ENCODE measurements around the gene GPR61. TPM values are rescaled to one million over a fixed set of nuclear protein-coding genes. Genes with fewer than 3 reads are reported as not detected.

The GPR61 gene
- total RNA-seq, 1 donor from 2014 or later, result 0.76 TPM

- no peak for DNase-seq
- no peak for TF ChIP-seq CTCF (IDR thresholded peaks at IDR 0.05; ENCODE audit: partially characterized antibody, unreplicated experiment)
- peak overlapping the region; percentile 87 for H3K4me3 Mint-ChIP-seq (ENCODE audit: unreplicated experiment)
- peaks cover 12% of the 10 kb centered on the region for H3K9me3 Mint-ChIP-seq (ENCODE audit: unreplicated experiment)
- peaks cover 7% of the 10 kb centered on the region for H3K4me1 Mint-ChIP-seq (ENCODE audit: low read depth, unreplicated experiment)
- peaks cover 11% of the 10 kb centered on the region for H3K36me3 Mint-ChIP-seq (ENCODE audit: unreplicated experiment)
- peak overlapping the region; percentile 48 for H3K27ac Mint-ChIP-seq (ENCODE audit: unreplicated experiment)
- H3K27me3 Mint-ChIP-seq (ENCODE audit: unreplicated experiment), result peaks cover 24% of the 10 kb centered on the region
Observed at GRCh38 chr1:109508001-109508872, 31.4 kb upstream of the GPR61 start.

- H3K9me3 Mint-ChIP-seq (ENCODE audit: unreplicated experiment), result peaks cover 12% of the 10 kb centered on the region
- peaks cover 11% of the 10 kb centered on the region for H3K36me3 Mint-ChIP-seq (ENCODE audit: unreplicated experiment)
- peaks cover 7% of the 10 kb centered on the region for H3K4me1 Mint-ChIP-seq (ENCODE audit: low read depth, unreplicated experiment)
- H3K4me3 Mint-ChIP-seq (ENCODE audit: unreplicated experiment), result peak overlapping the region; percentile 87
- H3K27ac Mint-ChIP-seq (ENCODE audit: unreplicated experiment), result peak overlapping the region; percentile 64
- no peak for TF ChIP-seq CTCF (IDR thresholded peaks at IDR 0.05; ENCODE audit: partially characterized antibody, unreplicated experiment)
- DNase-seq, result no peak
- peaks cover 25% of the 10 kb centered on the region for H3K27me3 Mint-ChIP-seq (ENCODE audit: unreplicated experiment)
Observed at GRCh38 chr1:109508873-109509175, 30.8 kb upstream of the GPR61 start.

GRCh38 chr1:109509176-109510134 is 30.2 kb upstream of the GPR61 start, which contains the start of gene AMIGO1:
Gene AMIGO1 (minus strand): TSS chr1:109509727. CDS start chr1:109508912, 815 bp downstream.
- peaks cover 5% of the 10 kb centered on the region for H3K4me1 Mint-ChIP-seq (ENCODE audit: low read depth, unreplicated experiment)
- peak; percentile 62 for DNase-seq
- H3K36me3 Mint-ChIP-seq (ENCODE audit: unreplicated experiment), result peaks cover 11% of the 10 kb centered on the region
- H3K4me3 Mint-ChIP-seq (ENCODE audit: unreplicated experiment), result peak within 1 kb of the TSS; percentile 96
- H3K27ac Mint-ChIP-seq (ENCODE audit: unreplicated experiment), result peak within 1 kb of the TSS; percentile 64
- peaks cover 12% of the 10 kb centered on the region for H3K9me3 Mint-ChIP-seq (ENCODE audit: unreplicated experiment)
- peaks cover 25% of the 10 kb centered on the region for H3K27me3 Mint-ChIP-seq (ENCODE audit: unreplicated experiment)
- TF ChIP-seq CTCF (IDR thresholded peaks at IDR 0.05; ENCODE audit: partially characterized antibody, unreplicated experiment), result no peak

- no peak for DNase-seq
- peaks cover 6% of the 10 kb centered on the region for H3K9me3 Mint-ChIP-seq (ENCODE audit: unreplicated experiment)
- peaks cover 14% of the 10 kb centered on the region for H3K4me1 Mint-ChIP-seq (ENCODE audit: low read depth, unreplicated experiment)
- peaks cover 6% of the 10 kb centered on the region for H3K36me3 Mint-ChIP-seq (ENCODE audit: unreplicated experiment)
- H3K27me3 Mint-ChIP-seq (ENCODE audit: unreplicated experiment), result peaks cover 22% of the 10 kb centered on the region
- TF ChIP-seq CTCF (IDR thresholded peaks at IDR 0.05; ENCODE audit: partially characterized antibody, unreplicated experiment), result no peak
- no peak overlapping the region for H3K4me3 Mint-ChIP-seq (ENCODE audit: unreplicated experiment)
- no peak overlapping the region for H3K27ac Mint-ChIP-seq (ENCODE audit: unreplicated experiment)
Observed at GRCh38 chr1:109513110-109513710, 26.5 kb upstream of the GPR61 start.
